Measurements from ENCODE around the gene KCNH2. TPM values are rescaled to one million over a fixed set of nuclear protein-coding genes. Genes with fewer than 3 reads are reported as not detected.

Gene KCNH2
- total RNA-seq, 4 donors from 2014 or later, result 0.12 to 0.56 (median 0.47) TPM

GRCh38 chr7:151020231-151020630 lies 42.1 kb upstream of the KCNH2 start:
- DNase-seq (ENCODE audit: low spot score), result no peak
- TF ChIP-seq CTCF (IDR thresholded peaks at IDR 0.05), result no peak

GRCh38 chr7:151019130-151019447 lies 41.0 kb upstream of the KCNH2 start:
- DNase-seq (ENCODE audit: low spot score) (no peak), ATAC-seq (ENCODE audit: low FRiP score) (no peak)
- no peak for TF ChIP-seq CTCF (IDR thresholded peaks at IDR 0.05)

More at GRCh38 chr7:151020231-151020630, 42.1 kb upstream of the KCNH2 start:
- no peak for ATAC-seq (ENCODE audit: low FRiP score)

- ATAC-seq (ENCODE audit: low FRiP score) (no peak), DNase-seq (ENCODE audit: low spot score) (no peak)
- no peak for TF ChIP-seq CTCF (IDR thresholded peaks at IDR 0.05)
Observed at GRCh38 chr7:151018421-151019129, 40.5 kb upstream of the KCNH2 start.

GRCh38 chr7:151017953-151018420 lies 39.9 kb upstream of the KCNH2 start:
- ATAC-seq (ENCODE audit: low FRiP score) (peak; percentile 79), DNase-seq (ENCODE audit: low spot score) (peak; percentile 66)
- peak in 1 of 3 donors; percentile 40 for TF ChIP-seq CTCF (IDR thresholded peaks at IDR 0.05)

GRCh38 chr7:151017370-151017952 lies 39.3 kb upstream of the KCNH2 start:
- ATAC-seq (ENCODE audit: low FRiP score) (no peak), DNase-seq (ENCODE audit: low spot score) (no peak)
- no peak for TF ChIP-seq CTCF (IDR thresholded peaks at IDR 0.05)

- no peak for DNase-seq (ENCODE audit: low spot score)
- no peak for ATAC-seq (ENCODE audit: low FRiP score)
- no peak for TF ChIP-seq CTCF (IDR thresholded peaks at IDR 0.05)
Observed at GRCh38 chr7:151016942-151017341, 38.8 kb upstream of the KCNH2 start.

- no peak for TF ChIP-seq CTCF (IDR thresholded peaks at IDR 0.05)
- no peak for DNase-seq (ENCODE audit: low spot score)
- no peak for ATAC-seq (ENCODE audit: low FRiP score)
Observed at GRCh38 chr7:151016505-151016904, 38.4 kb upstream of the KCNH2 start.

Measured in omental fat pad (tissue), 4 donors.